SK-N-SH (cell line): Measurements from ENCODE around the gene ENDOV. TPM values are rescaled to one million over a fixed set of nuclear protein-coding genes. Genes with fewer than 3 reads are reported as not detected.

Source experiments
- CTCF ChIA-PET: fragments of 300-600, 350-600 bp; formaldehyde crosslinking; extraction: SDS; loops from one replicate; lab custom pipeline; 2021; lab: Yijun Ruan, JAX
- POLR2A ChIA-PET: fragments of 350-600 bp; sonication (Branson Sonifier 250); formaldehyde crosslinking; extraction: SDS; loops from one replicate; lab custom pipeline; 2020; ENCODE audit warnings: antibody characterized with exemption, inconsistent platforms; lab: Yijun Ruan, JAX
- DNase-seq: peaks from one replicate; pipeline ENCODE4 v3.0.0; 2012
- H2AFZ ChIP-seq: fragments of 200-600 bp; sonication (generic); 2 replicates; pipeline ENCODE4 v1.8.1; 2016; ENCODE audit warnings: antibody characterized with exemption, mild to moderate bottlenecking, low read depth
- H3F3A ChIP-seq: fragments of 200-600 bp; sonication (generic); replicated peaks from 2 replicates; pipeline ENCODE3; 2016; ENCODE audit warnings: antibody characterized with exemption, mild to moderate bottlenecking; ENCODE audit not compliant: insufficient read depth
- H3K27ac ChIP-seq, 2 experiments: fragments of 200-500 bp in 1 of 2; fragments of 200-600 bp in 1 of 2; sonication (Bioruptor generic) in 1 of 2; sonication (generic), shearing (Covaris generic) in 1 of 2; 2 replicates each; pipeline versions ENCODE4 v1.5.1 to v1.6.1; 2014 to 2016; ENCODE audit warnings: low read depth in 2 of 2, inconsistent platforms in 1 of 2, low read length in 1 of 2, mild to moderate bottlenecking in 1 of 2, mixed read lengths in 1 of 2
- H3K27me3 ChIP-seq: fragments of 200-600 bp; sonication (generic), shearing (Covaris generic); 2 replicates; pipeline ENCODE4 v1.6.1; 2016; ENCODE audit warnings: mixed run types; ENCODE audit not compliant: insufficient read depth
- H3K36me3 ChIP-seq, 2 experiments: fragments of 200-500 bp in 1 of 2; fragments of 200-600 bp in 1 of 2; sonication (Bioruptor generic) in 1 of 2; sonication (generic) in 1 of 2; replicated peaks in 1 of 2; 2 replicates each; pipeline versions ENCODE3 to v1.5.1; 2014 to 2016; ENCODE audit warnings: low read length in 1 of 2, mild to moderate bottlenecking in 1 of 2; ENCODE audit not compliant: insufficient read depth in 2 of 2, control insufficient read depth in 1 of 2
- H3K4me1 ChIP-seq, 2 experiments: fragments of 200-500 bp in 1 of 2; fragments of 200-600 bp in 1 of 2; sonication (Bioruptor generic) in 1 of 2; sonication (generic), shearing (Covaris generic) in 1 of 2; 2 replicates each; pipeline versions ENCODE4 v1.5.1 to v1.6.1; 2014 to 2016; ENCODE audit warnings: low read depth in 1 of 2, low read length in 1 of 2, mixed run types in 1 of 2; ENCODE audit not compliant: insufficient read depth in 2 of 2, control insufficient read depth in 1 of 2
- H3K4me2 ChIP-seq: fragments of 200-600 bp; sonication (generic), shearing (Covaris generic); 2 replicates; pipeline ENCODE4 v1.6.1; 2017; ENCODE audit warnings: mixed run types
- H3K4me3 ChIP-seq, 2 experiments: fragments of 200-500 bp in 1 of 2; fragments of 200-600 bp in 1 of 2; sonication (Bioruptor generic) in 1 of 2; sonication (generic), shearing (Covaris generic) in 1 of 2; 2 replicates each; pipeline versions ENCODE4 v1.5.1 to v1.8.1; 2014 to 2016; ENCODE audit warnings: low read depth in 2 of 2, inconsistent platforms in 1 of 2, low read length in 1 of 2, mild to moderate bottlenecking in 1 of 2, mixed read lengths in 1 of 2, moderate library complexity in 1 of 2
- H3K79me2 ChIP-seq: fragments of 200-600 bp; sonication (generic); 2 replicates; pipeline ENCODE4 v1.8.1; 2017; ENCODE audit warnings: mild to moderate bottlenecking; ENCODE audit not compliant: insufficient read depth
- H3K9ac ChIP-seq: fragments of 200-600 bp; sonication (generic); 2 replicates; pipeline ENCODE4 v1.6.1; 2017; ENCODE audit warnings: mixed run types
- H3K9me2 ChIP-seq: fragments of 200-600 bp; sonication (generic); 2 replicates; pipeline ENCODE4 v1.6.1; 2017; ENCODE audit warnings: mixed run types
- H3K9me3 ChIP-seq: fragments of 200-600 bp; sonication (generic); 2 replicates; pipeline ENCODE4 v1.6.1; 2017; ENCODE audit warnings: mixed run types, mild to moderate bottlenecking, moderate library complexity
- H4K20me1 ChIP-seq: fragments of 200-600 bp; sonication (generic); 2 replicates; pipeline ENCODE4 v1.6.1; 2017; ENCODE audit warnings: mild to moderate bottlenecking, mixed run types; ENCODE audit not compliant: insufficient read depth
- EP300 ChIP-seq, 2 experiments: IDR thresholded peaks; 2 replicates each; pipeline versions ENCODE4 v1.4.0 to v1.6.1; 2012; ENCODE audit warnings: borderline replicate concordance in 1 of 2, low read depth in 1 of 2, low read length in 1 of 2
- EZH2phosphoT487 ChIP-seq: fragments of 200-600 bp; sonication (generic); IDR thresholded peaks from 2 replicates; pipeline ENCODE4 v1.6.1; 2017; ENCODE audit warnings: low read depth, mixed run types, mild to moderate bottlenecking, antibody characterized with exemption, moderate library complexity, borderline replicate concordance
- FOSL2 ChIP-seq: IDR thresholded peaks from 2 replicates; pipeline ENCODE4 v1.4.0; 2012; ENCODE audit warnings: low read depth, mild to moderate bottlenecking, moderate library complexity, borderline replicate concordance
- GATA2 ChIP-seq: sonication (generic); formaldehyde crosslinking; IDR thresholded peaks from 2 replicates; pipeline ENCODE4 v1.5.0; 2020; ENCODE audit warnings: mild to moderate bottlenecking, missing genetic modification reagents
- JUND ChIP-seq: IDR thresholded peaks from 2 replicates; pipeline ENCODE4 v1.4.0; 2012
- NFIC ChIP-seq: IDR thresholded peaks from 2 replicates; pipeline ENCODE4 v1.4.0; 2012; ENCODE audit warnings: borderline replicate concordance
- RAD21 ChIP-seq: IDR thresholded peaks from 2 replicates; pipeline ENCODE4 v1.6.1; 2012; ENCODE audit warnings: mild to moderate bottlenecking, low read length
- RFX5 ChIP-seq: IDR thresholded peaks from 2 replicates; pipeline ENCODE4 v1.6.1; 2012; ENCODE audit warnings: mild to moderate bottlenecking, improper control_type of control experiment, low read length
- SIN3A ChIP-seq: IDR thresholded peaks from 2 replicates; pipeline ENCODE4 v1.6.1; 2012; ENCODE audit warnings: low read depth, mild to moderate bottlenecking, low read length, moderate library complexity, borderline replicate concordance
- SMC3 ChIP-seq: IDR thresholded peaks from 2 replicates; pipeline ENCODE4 v1.6.1; 2012; ENCODE audit warnings: low read depth, low read length, improper control_type of control experiment
- WGBS: methylation state at CpG from one replicate; pipeline ENCODE4 v1.1.6; 2017; ENCODE audit warnings: low lambda C conversion rate; 5-methylcytosine and 5-hydroxymethylcytosine counted together
- polyA plus RNA-seq, 3 experiments: library from polyadenylated mRNA; depleted of rRNA; stranded (reverse); fragments of >200 nt; gene quantifications; 2 replicates each; pipeline ENCODE4 v1.2.3, GENCODE V29; 2012
- TF ChIP-seq, protein P1 (sequence below): fragments of 200-600 bp; sonication (generic); IDR thresholded peaks from 2 replicates; pipeline ENCODE4 v1.6.1; 2017; ENCODE audit warnings: antibody characterized with exemption, mild to moderate bottlenecking, moderate library complexity
- TF ChIP-seq, protein P2 (sequence below): IDR thresholded peaks from 2 replicates; pipeline ENCODE4; 2012
- TF ChIP-seq, protein P3 (sequence below): IDR thresholded peaks from 2 replicates; pipeline ENCODE4 v1.6.1; 2012; ENCODE audit warnings: mild to moderate bottlenecking, low read depth, low read length, moderate library complexity

ENDOV gene
- polyA plus RNA-seq, 1 of the 3 experiments (the other 2 are of a cell fraction): 83.6 TPM

DNA sequence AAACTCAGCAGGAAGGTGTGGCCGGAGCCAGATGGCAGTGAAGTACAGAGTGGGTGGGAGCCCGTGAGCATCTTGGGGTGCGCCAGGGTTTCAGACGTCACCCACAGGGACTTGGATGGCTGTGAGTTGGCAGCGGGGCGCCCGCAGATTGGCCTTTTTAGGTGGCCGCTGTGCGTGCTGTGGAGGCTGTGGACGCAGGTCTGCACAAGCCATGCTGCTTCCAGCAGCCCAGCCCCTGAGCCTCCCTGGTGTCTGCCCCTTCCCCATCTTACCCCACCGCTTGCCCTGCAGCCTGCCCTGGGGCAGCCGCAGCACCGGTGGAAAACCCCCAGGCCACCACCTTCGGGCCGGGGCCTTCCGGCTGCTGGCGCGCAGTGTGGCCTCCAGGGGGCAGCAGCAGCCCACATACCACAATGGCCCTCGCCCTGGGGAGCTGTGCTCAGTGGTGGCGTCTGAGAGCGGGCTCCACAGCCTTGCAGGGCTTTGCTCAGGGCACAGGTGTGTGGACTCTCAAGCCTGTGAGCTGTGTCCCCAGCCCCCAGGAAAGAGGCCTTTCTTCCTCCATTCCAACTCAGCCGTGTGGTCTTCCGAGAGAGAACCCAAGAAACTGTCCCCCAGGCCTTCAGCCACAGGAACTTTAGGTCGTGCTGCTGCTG lies 11.8 kb downstream of the ENDOV start:
- no peaks in the 10 kb centered on the region for H3K79me2 ChIP-seq
- no peaks in the 10 kb centered on the region for H3K9me3 ChIP-seq
- no peak overlapping the region; a peak in 1 of 4 replicates for H3K4me3 ChIP-seq
- H3K4me1 ChIP-seq: no peaks in the 10 kb centered on the region; a peak in 1 of 4 replicates
- H2AFZ ChIP-seq: no peak overlapping the region
- H3K27me3 ChIP-seq: no peaks in the 10 kb centered on the region
- WGBS: 36% methylated on average over 18 of the region's 24 CpGs
- CTCF ChIA-PET: interaction anchor here (0.5 to 6.5 kb wide), 98 partner anchors 10 to 675 kb away, joined by 3 to 81 read pairs (median 4); partner anchors contain the start of genes ENDOV, NPTX1 and RPTOR
- peaks cover 3 to 24% of the 10 kb centered on the region in 2 experiments for H3K36me3 ChIP-seq
- H3K9ac ChIP-seq: no peak overlapping the region
- TF ChIP-seq SMC3 (peak; percentile 98), RAD21 (peak; percentile 99), SIN3A (no peak)
- TF ChIP-seq, protein P1, sequence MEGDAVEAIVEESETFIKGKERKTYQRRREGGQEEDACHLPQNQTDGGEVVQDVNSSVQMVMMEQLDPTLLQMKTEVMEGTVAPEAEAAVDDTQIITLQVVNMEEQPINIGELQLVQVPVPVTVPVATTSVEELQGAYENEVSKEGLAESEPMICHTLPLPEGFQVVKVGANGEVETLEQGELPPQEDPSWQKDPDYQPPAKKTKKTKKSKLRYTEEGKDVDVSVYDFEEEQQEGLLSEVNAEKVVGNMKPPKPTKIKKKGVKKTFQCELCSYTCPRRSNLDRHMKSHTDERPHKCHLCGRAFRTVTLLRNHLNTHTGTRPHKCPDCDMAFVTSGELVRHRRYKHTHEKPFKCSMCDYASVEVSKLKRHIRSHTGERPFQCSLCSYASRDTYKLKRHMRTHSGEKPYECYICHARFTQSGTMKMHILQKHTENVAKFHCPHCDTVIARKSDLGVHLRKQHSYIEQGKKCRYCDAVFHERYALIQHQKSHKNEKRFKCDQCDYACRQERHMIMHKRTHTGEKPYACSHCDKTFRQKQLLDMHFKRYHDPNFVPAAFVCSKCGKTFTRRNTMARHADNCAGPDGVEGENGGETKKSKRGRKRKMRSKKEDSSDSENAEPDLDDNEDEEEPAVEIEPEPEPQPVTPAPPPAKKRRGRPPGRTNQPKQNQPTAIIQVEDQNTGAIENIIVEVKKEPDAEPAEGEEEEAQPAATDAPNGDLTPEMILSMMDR: peak; percentile 99
- TF ChIP-seq, protein P2, sequence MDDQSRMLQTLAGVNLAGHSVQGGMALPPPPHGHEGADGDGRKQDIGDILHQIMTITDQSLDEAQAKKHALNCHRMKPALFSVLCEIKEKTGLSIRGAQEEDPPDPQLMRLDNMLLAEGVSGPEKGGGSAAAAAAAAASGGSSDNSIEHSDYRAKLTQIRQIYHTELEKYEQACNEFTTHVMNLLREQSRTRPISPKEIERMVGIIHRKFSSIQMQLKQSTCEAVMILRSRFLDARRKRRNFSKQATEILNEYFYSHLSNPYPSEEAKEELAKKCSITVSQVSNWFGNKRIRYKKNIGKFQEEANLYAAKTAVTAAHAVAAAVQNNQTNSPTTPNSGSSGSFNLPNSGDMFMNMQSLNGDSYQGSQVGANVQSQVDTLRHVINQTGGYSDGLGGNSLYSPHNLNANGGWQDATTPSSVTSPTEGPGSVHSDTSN: no peak
- TF ChIP-seq, all 33 proteins: peak for 3
- H3K4me2 ChIP-seq: no peak overlapping the region
- no peak overlapping the region for H3K27ac ChIP-seq
- POLR2A ChIA-PET: interaction anchor here (0.7 to 1.3 kb wide), 3 partner anchors 10 to 28 kb away, joined by 3 to 4 read pairs (median 3); no protein-coding TSS in a partner anchor
- peaks cover 6% of the 10 kb centered on the region for H3F3A ChIP-seq
- H4K20me1 ChIP-seq: no peaks in the 10 kb centered on the region
- peak; percentile 98 for DNase-seq
- H3K9me2 ChIP-seq: no peaks in the 10 kb centered on the region

DNA sequence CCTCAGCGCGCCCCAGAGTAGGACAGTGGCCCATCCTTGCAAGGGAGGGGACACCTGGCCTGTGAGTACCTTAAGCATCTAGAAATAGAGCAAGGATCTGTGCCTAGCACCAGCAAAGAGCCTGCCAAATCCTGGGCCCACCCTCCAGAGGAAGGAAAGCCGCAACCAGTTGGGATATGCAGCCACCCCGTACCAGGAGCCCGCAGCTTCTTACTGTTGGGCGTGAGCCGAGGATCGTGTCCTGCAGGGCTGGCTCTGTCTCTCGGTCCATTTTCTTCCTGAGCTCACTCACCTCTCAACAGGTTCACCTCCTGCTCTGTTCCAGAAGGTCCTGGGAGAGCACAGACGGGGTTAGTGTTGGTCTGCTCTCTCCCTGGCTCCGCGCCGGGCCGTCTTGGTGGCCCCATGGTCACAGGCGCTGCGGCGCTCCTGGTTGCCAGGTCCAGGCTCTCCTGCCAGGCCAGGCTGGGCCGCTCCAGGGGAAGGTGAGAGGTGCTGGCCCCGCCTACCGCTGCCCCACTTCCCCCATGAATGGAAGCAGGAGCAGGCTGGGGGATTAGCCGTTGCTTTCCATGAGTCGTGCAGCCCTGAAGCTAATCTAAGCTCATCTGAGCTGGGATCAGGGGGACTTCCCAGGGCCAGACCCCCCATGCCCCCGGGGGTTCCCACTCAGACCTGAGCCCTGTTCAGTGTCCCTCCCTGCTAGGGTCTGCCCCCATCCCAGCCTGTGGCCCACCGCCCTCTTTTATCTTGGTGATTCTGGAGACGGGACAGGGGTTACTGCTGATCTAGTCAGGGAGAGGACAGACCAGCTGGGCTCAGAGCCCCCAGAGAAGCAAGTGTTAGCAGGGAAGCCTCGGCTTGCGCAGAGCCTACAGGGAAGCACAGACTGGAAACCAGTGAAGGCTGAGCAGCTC lies 12.7 kb downstream of the ENDOV start:
- Histone ChIP-seq H3K79me2 (no peaks in the 10 kb centered on the region), H3K4me3 (no peak overlapping the region), H3K9ac (no peak overlapping the region), H3K4me1 (no peaks in the 10 kb centered on the region; a peak in 1 of 4 replicates), H3K27ac (no peak overlapping the region), H3K9me3 (no peaks in the 10 kb centered on the region), H4K20me1 (no peaks in the 10 kb centered on the region), H3K36me3 (peaks cover 3 to 24% of the 10 kb centered on the region in 2 experiments), H3K4me2 (no peak overlapping the region), H3F3A (peaks cover 6% of the 10 kb centered on the region), H3K27me3 (no peaks in the 10 kb centered on the region), H3K9me2 (no peaks in the 10 kb centered on the region), H2AFZ (no peak overlapping the region)
- ChIA-PET POLR2A (interaction anchor here (0.7 to 1.3 kb wide), 4 partner anchors 10 to 27 kb away, joined by 3 to 4 read pairs (median 3); no protein-coding TSS in a partner anchor), CTCF (interaction anchor here (0.5 to 6.5 kb wide), 100 partner anchors 10 to 674 kb away, joined by 3 to 81 read pairs (median 4); partner anchors contain the start of genes ENDOV, NPTX1 and RPTOR)
- TF ChIP-seq EP300 (IDR thresholded peaks at IDR 0.05; ENCODE audit: borderline replicate concordance in 1 of 2, low read depth in 1 of 2, low read length in 1 of 2) (no peak), EZH2phosphoT487 (no peak), JUND (no peak), SMC3 (no peak), RFX5 (no peak), FOSL2 (no peak), GATA2 (CRISPR knock-in tag) (no peak), NFIC (no peak)
- TF ChIP-seq, protein P2: no peak
- TF ChIP-seq, protein P3, sequence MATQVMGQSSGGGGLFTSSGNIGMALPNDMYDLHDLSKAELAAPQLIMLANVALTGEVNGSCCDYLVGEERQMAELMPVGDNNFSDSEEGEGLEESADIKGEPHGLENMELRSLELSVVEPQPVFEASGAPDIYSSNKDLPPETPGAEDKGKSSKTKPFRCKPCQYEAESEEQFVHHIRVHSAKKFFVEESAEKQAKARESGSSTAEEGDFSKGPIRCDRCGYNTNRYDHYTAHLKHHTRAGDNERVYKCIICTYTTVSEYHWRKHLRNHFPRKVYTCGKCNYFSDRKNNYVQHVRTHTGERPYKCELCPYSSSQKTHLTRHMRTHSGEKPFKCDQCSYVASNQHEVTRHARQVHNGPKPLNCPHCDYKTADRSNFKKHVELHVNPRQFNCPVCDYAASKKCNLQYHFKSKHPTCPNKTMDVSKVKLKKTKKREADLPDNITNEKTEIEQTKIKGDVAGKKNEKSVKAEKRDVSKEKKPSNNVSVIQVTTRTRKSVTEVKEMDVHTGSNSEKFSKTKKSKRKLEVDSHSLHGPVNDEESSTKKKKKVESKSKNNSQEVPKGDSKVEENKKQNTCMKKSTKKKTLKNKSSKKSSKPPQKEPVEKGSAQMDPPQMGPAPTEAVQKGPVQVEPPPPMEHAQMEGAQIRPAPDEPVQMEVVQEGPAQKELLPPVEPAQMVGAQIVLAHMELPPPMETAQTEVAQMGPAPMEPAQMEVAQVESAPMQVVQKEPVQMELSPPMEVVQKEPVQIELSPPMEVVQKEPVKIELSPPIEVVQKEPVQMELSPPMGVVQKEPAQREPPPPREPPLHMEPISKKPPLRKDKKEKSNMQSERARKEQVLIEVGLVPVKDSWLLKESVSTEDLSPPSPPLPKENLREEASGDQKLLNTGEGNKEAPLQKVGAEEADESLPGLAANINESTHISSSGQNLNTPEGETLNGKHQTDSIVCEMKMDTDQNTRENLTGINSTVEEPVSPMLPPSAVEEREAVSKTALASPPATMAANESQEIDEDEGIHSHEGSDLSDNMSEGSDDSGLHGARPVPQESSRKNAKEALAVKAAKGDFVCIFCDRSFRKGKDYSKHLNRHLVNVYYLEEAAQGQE: no peak
- peak; percentile 56 for DNase-seq
- WGBS: 85% methylated on average over 21 of the region's 27 CpGs
